Activated CD4-positive, alpha-beta memory T cell treated with anti-CD3 and anti-CD28 coated beads, Interleukin-2, amount 10 ng/mL, durations not matched to agents 7 days and 5 days (primary cell): Measurements from ENCODE around the gene TOR4A. TPM values are rescaled to one million over a fixed set of nuclear protein-coding genes. Genes with fewer than 3 reads are reported as not detected.
"Not testable (repeated sequence)": the region's sequence is repeated elsewhere in the genome, so short reads cannot be mapped to it uniquely, and the experiment has no call there.

ENCODE experiments used
- CTCF ChIA-PET: fragments of 350-600 bp; sonication (Branson Sonifier 250); formaldehyde crosslinking; loops from one replicate; lab custom pipeline; 2021; ENCODE audit warnings: antibody characterized with exemption, inconsistent platforms; lab: Charles Lee
- POLR2A ChIA-PET: fragments of 350-600 bp; sonication (Branson Sonifier 250); formaldehyde crosslinking; loops from one replicate; lab custom pipeline; 2021; ENCODE audit warnings: antibody characterized with exemption; lab: Charles Lee
- DNase-seq: peaks from one replicate; pipeline ENCODE4 v3.0.0-alpha.2; 2020
- H3K27ac Mint-ChIP-seq: one replicate; pipeline ENCODE4 v1.8.0; 2021; ENCODE audit warnings: mild to moderate bottlenecking, mixed read lengths
- H3K27me3 Mint-ChIP-seq: one replicate; pipeline ENCODE4 v1.8.0; 2021; ENCODE audit warnings: mixed read lengths
- H3K36me3 Mint-ChIP-seq: one replicate; pipeline ENCODE4 v1.8.0; 2021; ENCODE audit warnings: low read depth, mixed read lengths
- H3K4me1 Mint-ChIP-seq: one replicate; pipeline ENCODE4 v1.8.0; 2021; ENCODE audit warnings: mixed read lengths
- H3K4me3 Mint-ChIP-seq: one replicate; pipeline ENCODE4 v1.8.0; 2021; ENCODE audit warnings: mild to moderate bottlenecking, mixed read lengths
- H3K9me3 Mint-ChIP-seq: one replicate; pipeline ENCODE4 v1.8.0; 2021; ENCODE audit warnings: mixed read lengths
- total RNA-seq, 2 experiments: library from RNA; stranded (reverse); gene quantifications; one replicate each; pipeline ENCODE4 v1.2.3, GENCODE V29; 2021

The TOR4A gene
- total RNA-seq, 2 experiments from 2014 or later, result 22.4 to 23.2 TPM

DNA sequence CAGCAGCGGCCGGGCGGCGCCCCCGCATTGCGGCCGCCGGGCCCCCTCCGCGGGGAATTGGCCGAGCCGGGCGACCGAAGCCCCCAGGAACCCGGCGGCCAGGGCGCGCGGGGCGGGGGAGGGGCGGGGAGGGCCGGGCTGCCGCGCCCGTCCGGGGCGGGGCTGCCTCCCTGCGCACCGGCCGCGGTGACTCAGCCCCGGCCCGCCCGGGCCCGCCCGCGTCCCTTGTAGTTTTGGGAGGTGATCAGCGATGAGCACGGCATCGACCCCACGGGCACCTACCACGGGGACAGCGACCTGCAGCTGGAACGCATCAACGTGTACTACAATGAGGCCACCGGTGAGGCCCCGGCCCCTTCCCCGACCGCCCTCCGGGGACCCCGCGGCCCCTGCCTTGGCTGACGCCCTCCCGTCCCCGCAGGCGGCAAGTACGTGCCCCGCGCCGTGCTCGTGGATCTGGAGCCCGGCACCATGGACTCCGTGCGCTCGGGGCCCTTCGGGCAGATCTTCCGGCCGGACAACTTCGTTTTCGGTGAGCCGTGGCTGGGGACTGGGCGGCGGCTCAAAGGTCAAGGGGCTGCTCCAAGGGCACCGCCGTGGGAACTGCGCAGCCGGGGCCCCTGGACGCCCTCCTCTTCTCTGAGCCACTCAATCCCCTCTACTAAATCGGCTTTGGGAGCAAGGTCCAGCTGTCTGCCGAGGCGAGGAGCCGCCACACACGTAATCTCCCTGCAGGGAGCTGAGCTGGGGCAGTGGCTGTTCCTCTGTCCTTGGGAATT, 35.8 kb upstream of the TOR4A start:
- Mint-ChIP-seq H3K4me3 (peak overlapping the region; percentile 88), H3K4me1 (peaks cover 45% of the 10 kb centered on the region), H3K9me3 (no peaks in the 10 kb centered on the region), H3K27me3 (no peaks in the 10 kb centered on the region), H3K27ac (peak overlapping the region; percentile 72), H3K36me3 (peaks cover 30% of the 10 kb centered on the region)
- ChIA-PET POLR2A (interaction anchor here (0.6 to 10.4 kb wide), 50 partner anchors 11 to 513 kb away, joined by 3 to 251 read pairs (median 4); partner anchors contain the start of genes ANAPC2, CYSRT1, DPH7 and DPP7), CTCF (interaction anchor here (0.5 to 2.5 kb wide), 9 partner anchors 13 to 212 kb away, joined by 3 to 12 read pairs (median 4); partner anchors contain the start of genes CYSRT1, NELFB, RNF224 and TOR4A)
- peak; percentile 75 for DNase-seq

DNA sequence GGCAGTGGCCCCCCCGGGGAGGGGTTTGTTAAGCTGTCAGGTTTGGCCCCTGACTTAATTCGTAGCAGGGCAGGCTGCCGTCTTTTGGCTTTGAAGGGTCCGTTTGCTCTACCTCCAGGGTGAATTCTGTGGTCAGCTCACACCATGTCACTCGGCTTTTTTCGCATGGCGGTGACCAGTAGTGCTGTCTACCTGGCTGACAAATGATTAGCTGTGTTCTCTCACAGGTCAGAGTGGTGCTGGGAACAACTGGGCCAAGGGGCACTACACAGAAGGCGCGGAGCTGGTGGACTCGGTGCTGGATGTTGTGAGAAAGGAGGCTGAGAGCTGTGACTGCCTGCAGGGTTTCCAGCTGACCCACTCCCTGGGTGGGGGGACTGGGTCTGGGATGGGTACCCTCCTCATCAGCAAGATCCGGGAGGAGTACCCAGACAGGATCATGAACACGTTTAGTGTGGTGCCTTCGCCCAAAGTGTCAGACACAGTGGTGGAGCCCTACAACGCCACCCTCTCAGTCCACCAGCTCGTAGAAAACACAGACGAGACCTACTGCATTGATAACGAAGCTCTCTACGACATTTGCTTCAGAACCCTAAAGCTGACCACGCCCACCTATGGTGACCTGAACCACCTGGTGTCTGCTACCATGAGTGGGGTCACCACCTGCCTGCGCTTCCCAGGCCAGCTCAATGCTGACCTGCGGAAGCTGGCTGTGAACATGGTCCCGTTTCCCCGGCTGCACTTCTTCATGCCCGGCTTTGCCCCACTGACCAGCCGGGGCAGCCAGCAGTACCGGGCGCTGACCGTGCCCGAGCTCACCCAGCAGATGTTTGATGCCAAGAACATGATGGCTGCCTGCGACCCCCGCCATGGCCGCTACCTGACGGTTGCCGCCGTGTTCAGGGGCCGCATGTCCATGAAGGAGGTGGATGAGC, 35.0 kb upstream of the TOR4A start:
- peaks cover 42% of the 10 kb centered on the region for H3K4me1 Mint-ChIP-seq
- POLR2A ChIA-PET, result interaction anchor here (0.7 to 10.4 kb wide), 19 partner anchors 11 to 156 kb away, joined by 3 to 251 read pairs (median 3); partner anchors contain the start of genes CYSRT1, DPP7, MAN1B1 and NELFB
- no peak for DNase-seq
- H3K9me3 Mint-ChIP-seq, result no peaks in the 10 kb centered on the region
- CTCF ChIA-PET, result interaction anchor here (0.5 to 1.0 kb wide), 4 partner anchors 12 to 429 kb away, joined by 3 to 4 read pairs (median 3); no protein-coding TSS in a partner anchor
- no peaks in the 10 kb centered on the region for H3K27me3 Mint-ChIP-seq
- peak overlapping the region; percentile 72 for H3K27ac Mint-ChIP-seq
- peak overlapping the region; percentile 84 for H3K4me3 Mint-ChIP-seq
- H3K36me3 Mint-ChIP-seq, result peaks cover 30% of the 10 kb centered on the region

DNA sequence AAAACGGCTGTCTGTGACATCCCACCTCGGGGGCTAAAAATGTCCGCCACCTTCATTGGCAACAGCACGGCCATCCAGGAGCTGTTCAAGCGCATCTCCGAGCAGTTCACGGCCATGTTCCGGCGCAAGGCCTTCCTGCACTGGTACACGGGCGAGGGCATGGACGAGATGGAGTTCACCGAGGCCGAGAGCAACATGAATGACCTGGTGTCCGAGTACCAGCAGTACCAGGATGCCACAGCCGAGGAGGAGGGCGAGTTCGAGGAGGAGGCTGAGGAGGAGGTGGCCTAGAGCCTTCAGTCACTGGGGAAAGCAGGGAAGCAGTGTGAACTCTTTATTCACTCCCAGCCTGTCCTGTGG, 34.3 kb upstream of the TOR4A start:
- H3K27ac Mint-ChIP-seq, result not testable (repeated sequence)
- CTCF ChIA-PET, result interaction anchor here (0.5 to 1.0 kb wide), 3 partner anchors 11 to 428 kb away, joined by 3 to 4 read pairs (median 3); no protein-coding TSS in a partner anchor

DNA sequence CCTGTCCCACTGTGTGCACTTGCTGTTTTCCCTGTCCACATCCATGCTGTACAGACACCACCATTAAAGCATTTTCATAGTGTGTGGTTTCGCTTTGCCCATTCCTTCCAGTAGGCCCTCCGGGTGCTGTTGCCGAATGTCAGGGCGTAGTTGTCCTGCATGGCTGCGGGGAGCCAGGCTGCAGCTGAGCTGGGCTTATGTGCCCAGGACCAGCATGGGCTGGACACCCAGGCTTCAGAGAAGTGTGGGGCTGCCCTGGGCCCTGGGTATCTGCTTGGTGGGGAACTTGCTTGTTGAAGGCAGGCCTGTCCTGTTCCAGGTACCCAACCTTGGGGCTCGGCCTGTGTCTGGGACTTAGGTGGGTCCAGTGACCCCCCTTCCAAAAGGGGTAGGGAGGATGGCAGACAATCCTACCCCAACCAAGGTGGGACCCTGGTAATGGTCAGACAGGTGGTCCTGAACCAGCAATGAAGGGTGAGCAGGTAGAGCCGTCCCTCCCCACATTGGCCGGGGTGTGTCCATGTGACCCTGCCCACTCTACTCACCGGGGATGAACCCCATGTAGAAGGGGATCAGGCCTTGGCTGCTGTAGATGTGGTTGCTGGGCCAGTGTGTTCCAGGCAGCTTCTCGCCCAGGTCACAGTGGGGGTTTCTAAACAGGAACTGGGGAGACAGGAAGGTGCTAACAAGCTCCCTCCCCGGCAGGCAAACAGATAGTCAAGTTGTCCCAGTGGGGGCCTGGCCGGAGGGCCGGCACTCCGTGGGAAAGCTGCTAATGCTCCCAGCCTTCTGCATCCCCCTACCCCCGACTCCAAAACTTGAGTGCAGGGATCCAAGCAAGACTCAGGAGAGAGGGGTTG, 33.7 kb upstream of the TOR4A start:
- ChIA-PET CTCF (no interaction called here), POLR2A (interaction anchor here (0.5 to 10.4 kb wide), 6 partner anchors 9 to 704 kb away, joined by 3 to 251 read pairs (median 4); partner anchors contain the start of genes DPP7, NELFB and STPG3)
- H3K27ac Mint-ChIP-seq, result no peak overlapping the region
- peaks cover 32% of the 10 kb centered on the region for H3K4me1 Mint-ChIP-seq
- no peak for DNase-seq
- H3K9me3 Mint-ChIP-seq, result no peaks in the 10 kb centered on the region
- no peaks in the 10 kb centered on the region for H3K27me3 Mint-ChIP-seq
- H3K36me3 Mint-ChIP-seq, result peaks cover 30% of the 10 kb centered on the region
- H3K4me3 Mint-ChIP-seq, result peak overlapping the region; percentile 39

More for the DNA sequence above, 34.3 kb upstream of the TOR4A start:
- H3K27me3 Mint-ChIP-seq, H3K9me3 Mint-ChIP-seq, DNase-seq: not testable (repeated sequence)
- Mint-ChIP-seq H3K36me3 (peaks cover 30% of the 10 kb centered on the region), H3K4me3 (peak overlapping the region; percentile 39), H3K4me1 (peaks cover 38% of the 10 kb centered on the region)
- POLR2A ChIA-PET, result interaction anchor here (1.1 to 10.4 kb wide), 7 partner anchors 10 to 129 kb away, joined by 3 to 251 read pairs (median 4); partner anchors contain the start of genes DPP7, NELFB and STPG3

DNA sequence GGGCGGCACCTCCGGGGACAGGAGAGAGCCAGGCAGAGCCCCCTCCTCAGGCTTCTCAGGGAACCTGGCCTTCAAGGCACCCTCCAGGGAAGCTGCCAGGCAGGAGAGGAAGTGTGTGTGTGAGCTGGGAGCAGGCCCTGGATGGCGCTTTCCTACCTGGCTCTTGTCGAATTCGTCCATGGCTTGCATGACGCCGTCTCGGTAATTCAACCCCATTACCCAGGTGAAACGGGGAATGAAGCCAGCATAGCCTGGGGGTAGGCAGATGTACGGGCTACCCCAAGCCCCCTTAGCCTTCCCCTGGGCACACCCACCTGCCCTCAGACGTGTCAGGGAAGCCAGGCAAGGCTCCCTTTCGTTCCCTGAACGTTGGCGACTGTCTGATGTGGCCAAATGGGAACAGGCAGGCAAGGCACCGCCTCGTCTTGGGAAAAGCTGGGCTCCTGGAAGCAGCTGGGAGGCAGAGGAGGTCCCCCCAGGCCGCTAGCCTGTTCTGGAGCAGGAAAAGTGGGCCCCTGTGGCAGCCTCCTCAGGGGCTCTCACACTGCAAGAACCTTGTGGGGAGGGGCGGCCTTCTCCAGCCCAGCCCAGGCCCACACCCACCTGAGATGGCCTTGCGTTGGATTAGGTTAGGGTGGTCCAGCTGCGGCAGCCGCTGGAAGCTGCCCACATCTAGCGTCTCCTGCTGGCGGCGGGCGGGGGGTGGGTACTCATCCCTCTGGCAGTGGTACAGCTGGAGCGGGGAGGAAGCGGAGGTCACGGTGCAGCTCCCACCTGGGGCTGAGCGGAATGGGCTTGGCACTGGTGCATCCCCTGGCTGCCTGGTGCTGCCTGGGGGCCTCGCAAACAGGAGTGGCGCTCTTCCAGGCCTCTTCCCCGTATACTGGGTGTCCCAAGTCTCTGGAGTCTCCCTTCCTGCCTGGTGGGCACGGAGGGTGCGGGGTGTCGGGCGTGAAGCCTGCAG, 32.8 kb upstream of the TOR4A start:
- CTCF ChIA-PET, result no interaction called here
- POLR2A ChIA-PET, result interaction anchor here (0.5 to 10.4 kb wide), 5 partner anchors 8 to 705 kb away, joined by 3 to 251 read pairs (median 4); partner anchors contain the start of genes NELFB and STPG3
- no peaks in the 10 kb centered on the region for H3K27me3 Mint-ChIP-seq
- H3K36me3 Mint-ChIP-seq, result peaks cover 30% of the 10 kb centered on the region
- H3K4me3 Mint-ChIP-seq, result no peak overlapping the region
- no peak overlapping the region for H3K27ac Mint-ChIP-seq
- H3K9me3 Mint-ChIP-seq, result no peaks in the 10 kb centered on the region
- DNase-seq, result no peak
- peaks cover 25% of the 10 kb centered on the region for H3K4me1 Mint-ChIP-seq

DNA sequence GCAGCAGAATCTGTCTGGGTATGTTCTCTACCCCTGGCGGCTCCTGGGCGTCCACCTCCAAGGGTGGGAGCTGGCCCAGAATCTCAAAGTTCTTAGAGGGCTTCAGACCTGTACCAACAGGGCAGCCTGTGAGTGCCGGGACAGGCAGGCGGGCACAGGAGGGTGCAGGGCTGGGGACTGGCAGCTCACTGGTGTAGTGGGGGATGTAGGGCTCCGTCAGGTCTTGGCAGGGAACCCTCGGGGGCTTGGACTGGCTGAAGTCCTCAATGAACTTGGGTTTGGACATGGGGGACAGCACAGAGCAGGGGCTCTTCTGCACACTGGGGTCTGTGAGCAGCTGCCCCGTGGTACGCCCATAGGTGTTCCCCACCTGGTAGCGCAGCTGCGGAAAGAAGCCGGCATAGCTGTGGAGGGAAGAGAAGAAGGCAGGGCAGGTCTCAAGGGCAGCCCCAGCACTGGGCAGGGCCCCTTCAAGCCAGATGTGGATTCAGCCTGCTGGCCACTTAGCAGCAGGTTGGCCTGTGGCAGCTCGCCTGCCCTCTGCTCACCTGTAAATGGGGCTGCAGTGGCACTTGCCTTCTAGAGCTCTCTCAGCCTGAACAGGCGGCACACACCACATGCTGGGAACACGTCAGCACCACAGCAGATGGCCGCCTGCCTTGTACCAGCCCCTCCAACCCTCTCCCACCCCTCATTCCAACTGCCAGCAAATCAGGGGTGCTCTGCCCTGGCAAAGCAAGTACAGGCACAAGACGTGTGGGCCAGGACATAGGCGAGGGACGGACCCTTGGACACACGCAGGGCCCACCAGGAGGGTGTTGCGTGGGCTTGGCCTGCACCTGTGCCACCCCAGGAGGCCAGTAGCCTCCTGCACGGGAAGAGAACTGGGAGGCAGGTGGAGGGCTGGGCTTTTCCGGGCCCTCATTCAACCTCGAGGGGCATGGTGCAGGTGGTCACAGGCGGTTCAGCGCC, 31.8 kb upstream of the TOR4A start:
- no peak for DNase-seq
- POLR2A ChIA-PET, result interaction anchor here (1.3 to 10.4 kb wide), 2 partner anchors 7 to 131 kb away, joined by 3 to 251 read pairs; partner anchors contain the start of genes DPP7, NELFB and STPG3
- CTCF ChIA-PET, result interaction anchor here (0.8 kb wide), 1 partner anchor 9 kb away, joined by 3 read pairs; no protein-coding TSS in a partner anchor

DNA sequence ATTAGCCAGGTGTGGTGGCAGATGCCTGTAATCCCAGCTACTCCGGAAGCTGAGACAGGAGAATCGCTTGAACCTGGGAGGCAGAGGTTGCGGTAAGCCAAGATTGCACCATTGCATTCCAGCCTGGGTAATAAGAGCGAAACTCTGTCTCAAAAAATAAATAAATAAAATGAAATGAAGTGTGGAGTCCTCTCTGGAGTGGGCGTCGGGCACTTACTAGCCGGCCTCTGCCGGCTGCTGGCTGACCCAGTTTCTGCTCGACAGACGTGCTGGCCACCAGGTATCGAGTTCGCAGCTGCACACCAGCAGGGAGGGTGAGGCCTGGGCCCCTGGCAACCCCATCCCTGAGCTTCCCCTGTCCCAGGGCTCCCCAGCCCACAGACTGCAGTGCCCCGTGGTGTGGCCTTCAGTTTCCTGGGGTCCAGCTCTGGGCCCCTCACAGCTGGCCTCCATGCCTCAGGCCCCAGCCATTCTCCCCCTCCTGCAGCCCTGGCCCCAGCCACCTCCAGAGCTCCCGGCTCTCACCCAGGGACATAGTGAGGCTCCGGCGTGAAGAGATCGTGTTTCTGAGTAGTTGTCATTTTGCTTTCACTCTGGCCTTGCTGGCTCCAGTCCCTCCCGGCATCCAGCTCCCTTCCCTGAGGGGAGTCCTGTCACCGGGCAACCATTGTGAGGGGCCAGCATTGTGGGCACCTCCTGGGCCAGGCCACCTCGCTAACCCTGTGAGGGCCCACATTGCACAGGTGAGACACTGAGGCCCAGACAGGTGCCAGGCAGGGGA, 30.2 kb upstream of the TOR4A start:
- DNase-seq, result no peak
- H3K9me3 Mint-ChIP-seq, result no peaks in the 10 kb centered on the region
- ChIA-PET CTCF (no interaction called here), POLR2A (interaction anchor here (1.0 to 12.2 kb wide), 2 partner anchors 6 to 9 kb away, joined by 4 to 251 read pairs; partner anchors contain the start of gene TUBB4B)
- H3K27ac Mint-ChIP-seq, result no peak overlapping the region
- H3K36me3 Mint-ChIP-seq, result peaks cover 20% of the 10 kb centered on the region
- H3K27me3 Mint-ChIP-seq, result no peaks in the 10 kb centered on the region
- H3K4me3 Mint-ChIP-seq, result no peak overlapping the region
- peaks cover 19% of the 10 kb centered on the region for H3K4me1 Mint-ChIP-seq

More for the DNA sequence above, 31.8 kb upstream of the TOR4A start:
- Mint-ChIP-seq H3K4me1 (peaks cover 24% of the 10 kb centered on the region), H3K36me3 (peaks cover 30% of the 10 kb centered on the region), H3K4me3 (no peak overlapping the region), H3K27ac (no peak overlapping the region), H3K9me3 (no peaks in the 10 kb centered on the region), H3K27me3 (no peaks in the 10 kb centered on the region)

DNA sequence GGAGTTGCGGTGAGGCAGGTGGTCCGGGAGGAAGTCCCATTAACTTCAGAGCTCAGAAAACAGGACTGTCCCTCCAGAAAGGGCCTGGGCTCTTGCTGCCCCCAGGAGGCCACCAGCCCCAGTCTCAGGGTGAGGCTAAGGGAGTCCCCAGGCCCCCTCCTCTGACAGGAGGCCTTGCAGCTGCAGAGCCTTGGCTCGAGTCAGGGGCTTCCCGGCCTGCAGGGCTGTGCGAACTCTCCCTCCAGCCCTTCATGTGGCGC, 29.7 kb upstream of the TOR4A start:
- no peaks in the 10 kb centered on the region for H3K9me3 Mint-ChIP-seq
- peaks cover 15% of the 10 kb centered on the region for H3K36me3 Mint-ChIP-seq
- H3K4me1 Mint-ChIP-seq, result peaks cover 14% of the 10 kb centered on the region
- ChIA-PET CTCF (no interaction called here), POLR2A (interaction anchor here (1.0 to 12.2 kb wide), 2 partner anchors 7 to 8 kb away, joined by 4 to 251 read pairs; partner anchors contain the start of gene TUBB4B)
- H3K4me3 Mint-ChIP-seq, result no peak overlapping the region
- H3K27me3 Mint-ChIP-seq, result no peaks in the 10 kb centered on the region
- no peak for DNase-seq
- H3K27ac Mint-ChIP-seq, result no peak overlapping the region

DNA sequence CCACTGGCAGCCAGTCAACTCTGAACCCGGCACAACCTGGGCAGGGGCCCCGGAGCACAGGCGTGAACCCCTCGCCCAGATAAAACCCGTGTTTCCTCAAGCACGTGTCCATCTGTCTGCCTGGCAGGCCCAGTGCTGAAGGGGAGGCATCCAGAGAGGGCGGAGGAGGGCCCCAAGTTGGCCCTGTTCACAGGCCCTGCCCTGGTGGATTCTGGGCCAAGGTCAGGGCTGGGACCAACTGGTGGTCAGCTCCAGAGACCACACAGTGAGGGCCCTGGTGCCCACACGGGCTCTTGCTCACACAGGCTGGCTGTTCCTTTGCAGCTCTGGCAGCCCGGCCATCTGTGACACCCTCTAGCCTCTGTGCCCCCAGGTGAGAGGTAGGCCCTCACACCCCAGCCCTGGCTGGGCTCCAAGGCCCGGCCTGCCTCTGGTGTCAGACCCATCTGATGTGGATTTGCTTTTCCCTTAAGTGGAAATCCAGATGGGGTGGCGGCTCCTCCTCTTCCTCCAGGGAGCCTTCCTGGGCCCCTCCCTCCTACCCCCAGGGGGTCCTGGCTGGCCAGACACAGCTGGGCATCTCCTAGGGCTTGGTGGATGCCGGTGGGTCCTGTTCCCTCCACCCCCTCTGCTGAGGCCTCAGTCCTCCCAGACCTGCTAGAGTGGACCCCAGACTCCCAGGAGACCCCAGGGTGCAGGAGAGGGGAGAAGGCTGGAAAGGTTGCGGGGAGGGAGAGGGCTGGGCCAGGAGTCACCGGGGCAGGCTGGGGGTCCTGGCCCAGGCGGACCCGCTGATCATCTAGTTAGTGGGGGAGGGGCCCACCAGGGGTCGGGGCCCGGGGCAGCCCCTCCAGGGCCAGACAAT, 27.0 kb upstream of the TOR4A start:
- ChIA-PET CTCF (no interaction called here), POLR2A (interaction anchor here (12.2 kb wide), 1 partner anchor 10 kb away, joined by 251 read pairs; the partner anchor contains the start of gene TUBB4B)
- peaks cover under 1% of the 10 kb centered on the region for H3K36me3 Mint-ChIP-seq
- H3K9me3 Mint-ChIP-seq, result no peaks in the 10 kb centered on the region
- DNase-seq, result no peak
- H3K27ac Mint-ChIP-seq, result no peak overlapping the region
- H3K27me3 Mint-ChIP-seq, result peaks cover 3% of the 10 kb centered on the region
- H3K4me1 Mint-ChIP-seq, result peaks cover 5% of the 10 kb centered on the region
- no peak overlapping the region for H3K4me3 Mint-ChIP-seq
